Spleen (tissue), 11 donors: ENCODE data around the gene GID8. TPM values are rescaled to one million over a fixed set of nuclear protein-coding genes. Genes with fewer than 3 reads are reported as not detected.

Experiments
- DNase-seq: peaks from one replicate; pipeline ENCODE4 v3.0.0-alpha.2; 2020
- H3K27ac ChIP-seq, 8 donors: fragments of 200-600 bp; sonication (generic) in 7 of 8; 1 replicate in 4 of 8; 2 replicates in 4 of 8; pipeline versions ENCODE4 v1.5.0 to v1.8.0; 2016 to 2021; ENCODE audit warnings: inconsistent platforms in 4 of 8, mild to moderate bottlenecking in 4 of 8, moderate library complexity in 1 of 8
- H3K27me3 ChIP-seq, 7 donors: fragments of 200-600 bp; sonication (generic) in 6 of 7; replicated peaks in 1 of 7; 1 replicate in 4 of 7; 2 replicates in 3 of 7; pipeline versions ENCODE4 v1.5.0 to v1.8.0; 2016 to 2021; ENCODE audit warnings: inconsistent platforms in 3 of 7, mild to moderate bottlenecking in 1 of 7
- H3K36me3 ChIP-seq, 6 donors: fragments of 200-600 bp; sonication (generic) in 5 of 6; 1 replicate in 4 of 6; 2 replicates in 2 of 6; pipeline versions ENCODE4 v1.5.0 to v1.8.0; 2016 to 2021; ENCODE audit warnings: inconsistent platforms in 2 of 6
- H3K4me1 ChIP-seq, 6 donors: fragments of 200-600 bp; sonication (generic) in 5 of 6; 1 replicate in 3 of 6; 2 replicates in 3 of 6; pipeline versions ENCODE4 v1.5.0 to v1.8.0; 2016 to 2021; ENCODE audit warnings: inconsistent platforms in 3 of 6
- H3K4me3 ChIP-seq, 8 donors: fragments of 200-600 bp; sonication (generic) in 7 of 8; 1 replicate in 4 of 8; 2 replicates in 4 of 8; pipeline versions ENCODE4 v1.5.0 to v1.8.0; 2016 to 2021; ENCODE audit warnings: inconsistent platforms in 4 of 8, mild to moderate bottlenecking in 4 of 8, moderate library complexity in 2 of 8
- H3K9me3 ChIP-seq, 8 donors: fragments of 200-600 bp; sonication (generic) in 7 of 8; 1 replicate in 4 of 8; 2 replicates in 4 of 8; pipeline versions ENCODE4 v1.5.0 to v1.8.0; 2016 to 2021; ENCODE audit warnings: inconsistent platforms in 4 of 8
- POLR2A ChIP-seq, 3 donors: fragments of 450-650 bp; IDR thresholded peaks; one replicate each; pipeline ENCODE4 v1.5.1; 2017; ENCODE audit warnings: antibody characterized with exemption in 3 of 3, mild to moderate bottlenecking in 1 of 3
- POLR2AphosphoS5 ChIP-seq, 3 donors: sonication (generic); formaldehyde crosslinking; IDR thresholded peaks; one replicate each; pipeline ENCODE4 v1.5.1; 2017; ENCODE audit warnings: antibody characterized with exemption in 3 of 3
- WGBS, 5 donors: extraction: QIAGEN DNeasy Blood & Tissue Kit in 3 of 5; methylation state at CpG; one replicate each; pipeline versions ENCODE4 v1.1.5 to v1.1.7; 2013 to 2018; 5-methylcytosine and 5-hydroxymethylcytosine counted together
- intact Hi-C: fragments of 100-400 bp; cut with DNase I; formaldehyde crosslinking; loops from one replicate; pipeline ENCODE4 v1.15.0; 2023; ENCODE audit warnings: low total_unique reads
- polyA plus RNA-seq, 3 donors: library from polyadenylated mRNA; stranded (reverse); fragments of 200-250 nt; gene quantifications; one replicate each; pipeline ENCODE4 v1.2.1, GENCODE V29; 2013
- total RNA-seq, 7 donors: library from RNA; depleted of rRNA in 3 of 7; stranded (reverse); fragments of >200 nt in 3 of 7; fragmentation: NEBNext Ultra II Directional in 4 of 7; extraction: Animal tissue kit (Norgen Biotek cat#: 25700) in 4 of 7; gene quantifications; one replicate each; pipeline versions ENCODE4 v1.1.0 to v1.2.1, GENCODE V29; 2016 to 2021
- TF ChIP-seq, protein P1 (sequence below), 11 experiments: fragments of 200-600 bp in 7 of 11; fragments of 450-650 bp in 4 of 11; sonication (generic) in 4 of 11; IDR thresholded peaks in 8 of 11; conservative IDR thresholded peaks in 3 of 11; 1 replicate in 7 of 11; 2 replicates in 4 of 11; pipeline versions ENCODE4 v1.4.0 to v1.8.0; 2016 to 2021; ENCODE audit warnings: antibody characterized with exemption in 11 of 11, inconsistent platforms in 4 of 11, mild to moderate bottlenecking in 1 of 11
- donor health status: healthy with polysubstance abuse.
- donor health status: DM: no; HTN: no; CAD: no; lungs with moderate emphysema.
- donor health status: DM: no; HTN: no; CAD: no.
- donor health status: Bipolar disorder and iron deficiency.
- donor health status: healthy.
- donor health status: DM: no; HTN: no; CAD: no.
- donor health status: DM: yes; HTN: yes; CAD: no.

GID8 gene
- total and polyA plus RNA-seq, 10 donors: 9.7 to 33.3 (median 28.1) TPM

DNA sequence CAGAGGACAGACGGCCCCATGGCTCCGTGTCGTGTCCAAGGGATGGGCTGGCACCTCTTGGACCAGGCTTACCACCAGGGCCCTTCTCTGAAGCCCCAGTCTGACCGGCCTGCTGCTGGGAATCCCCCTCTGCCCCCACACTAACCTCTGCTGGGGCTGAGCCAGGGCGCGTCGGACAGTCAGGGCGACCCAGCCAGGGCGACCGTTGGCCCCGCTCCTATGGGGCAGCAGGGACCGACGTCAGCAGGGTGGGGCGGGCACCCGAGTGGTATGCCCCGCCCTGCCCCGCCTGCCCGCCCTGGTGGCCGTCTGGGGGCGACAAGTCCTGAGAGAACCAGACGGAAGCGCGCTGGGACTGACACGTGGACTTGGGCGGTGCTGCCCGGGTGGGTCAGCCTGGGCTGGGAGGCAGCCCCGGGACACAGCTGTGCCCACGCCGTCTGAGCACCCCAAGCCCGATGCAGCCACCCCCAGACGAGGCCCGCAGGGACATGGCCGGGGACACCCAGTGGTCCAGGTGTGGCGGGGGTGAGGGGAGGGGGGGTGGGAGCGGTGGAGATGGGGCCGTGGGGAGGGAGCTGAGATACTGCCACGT lies 14.5 kb downstream of the GID8 start, which contains the start of gene SLC17A9:
Gene SLC17A9, plus strand, starts transcription at position 337 of the 595 bp plus-strand sequence. Its CDS starts 122 bp downstream, at position 459.
- peak; percentile 94 for DNase-seq
- WGBS, 5 donors: 3 to 7% (median 4%) methylated on average over 11 to 37 of the region's 37 CpGs
- H3K4me3 ChIP-seq: peak within 1 kb of the TSS; percentile 16 to 76 (median 42)
- no peaks in the 10 kb centered on the region for H3K9me3 ChIP-seq
- H3K27ac ChIP-seq: peak within 1 kb of the TSS; percentile 78 to 92 (median 88)
- peaks cover 0 to 51% (median 20%) of the 10 kb centered on the region in 6 donors for H3K36me3 ChIP-seq
- TF ChIP-seq POLR2AphosphoS5 (IDR thresholded peaks at IDR 0.05) (peak; percentile 68 to 82 (median 80)), POLR2A (IDR thresholded peaks at IDR 0.05) (no peak)
- TF ChIP-seq, protein P1, sequence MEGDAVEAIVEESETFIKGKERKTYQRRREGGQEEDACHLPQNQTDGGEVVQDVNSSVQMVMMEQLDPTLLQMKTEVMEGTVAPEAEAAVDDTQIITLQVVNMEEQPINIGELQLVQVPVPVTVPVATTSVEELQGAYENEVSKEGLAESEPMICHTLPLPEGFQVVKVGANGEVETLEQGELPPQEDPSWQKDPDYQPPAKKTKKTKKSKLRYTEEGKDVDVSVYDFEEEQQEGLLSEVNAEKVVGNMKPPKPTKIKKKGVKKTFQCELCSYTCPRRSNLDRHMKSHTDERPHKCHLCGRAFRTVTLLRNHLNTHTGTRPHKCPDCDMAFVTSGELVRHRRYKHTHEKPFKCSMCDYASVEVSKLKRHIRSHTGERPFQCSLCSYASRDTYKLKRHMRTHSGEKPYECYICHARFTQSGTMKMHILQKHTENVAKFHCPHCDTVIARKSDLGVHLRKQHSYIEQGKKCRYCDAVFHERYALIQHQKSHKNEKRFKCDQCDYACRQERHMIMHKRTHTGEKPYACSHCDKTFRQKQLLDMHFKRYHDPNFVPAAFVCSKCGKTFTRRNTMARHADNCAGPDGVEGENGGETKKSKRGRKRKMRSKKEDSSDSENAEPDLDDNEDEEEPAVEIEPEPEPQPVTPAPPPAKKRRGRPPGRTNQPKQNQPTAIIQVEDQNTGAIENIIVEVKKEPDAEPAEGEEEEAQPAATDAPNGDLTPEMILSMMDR (IDR thresholded peaks at IDR 0.05 in 8 of 11, conservative IDR thresholded peaks at IDR 0.05 in 3 of 11): peak in 6 of 11 experiments; percentile 27 to 52 (median 44)
- H3K4me1 ChIP-seq: peaks cover 22 to 59% (median 39%) of the 10 kb centered on the region in 6 donors
- no peaks in the 10 kb centered on the region for H3K27me3 ChIP-seq
- intact Hi-C loops: no loop called here

DNA sequence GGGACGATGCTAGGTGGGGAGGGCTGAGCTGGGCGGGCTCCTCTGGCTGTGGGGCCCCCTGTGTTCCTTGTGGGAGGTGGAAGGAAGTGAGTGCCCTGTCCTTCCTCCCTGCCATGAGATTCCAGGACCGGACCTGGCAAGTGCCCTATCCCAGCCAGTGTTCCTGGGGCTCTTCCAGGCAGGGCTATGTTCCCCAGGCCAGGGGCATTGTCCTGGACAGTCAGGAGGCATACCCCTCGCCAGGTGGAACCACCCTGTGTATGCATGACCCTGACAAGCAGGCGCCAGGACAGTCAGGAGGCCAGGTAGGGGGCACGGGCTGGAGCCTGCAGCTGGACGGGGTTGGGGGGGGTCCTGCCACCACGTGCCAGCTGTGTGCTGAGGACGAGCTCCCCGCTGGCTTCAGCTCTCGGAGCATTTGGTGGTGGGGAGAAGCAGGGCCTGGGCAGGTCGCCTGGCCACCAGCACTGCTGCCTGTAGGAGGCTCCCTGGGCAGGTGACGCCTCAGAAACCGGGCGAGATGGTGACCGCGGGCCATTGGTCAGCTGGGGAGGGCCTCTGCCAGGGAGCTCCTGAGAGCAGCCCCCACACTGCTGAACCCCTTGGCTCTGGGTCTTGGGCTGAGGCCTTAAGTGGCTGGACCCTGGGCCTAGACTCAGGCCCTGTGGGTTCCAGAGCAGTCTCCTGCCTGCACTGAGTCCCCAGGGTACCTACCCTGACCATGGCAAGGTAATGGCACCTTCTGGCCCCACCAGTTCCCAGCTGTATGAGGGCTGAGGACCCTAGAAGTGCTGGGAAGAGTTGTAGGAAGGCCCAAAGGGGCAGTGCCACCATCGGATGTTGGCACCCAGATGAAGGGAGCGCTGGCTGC lies 15.3 kb downstream of the GID8 start:
- peak; percentile 82 for DNase-seq
- H3K4me3 ChIP-seq: peak overlapping the region; percentile 16 to 76 (median 42)

DNA sequence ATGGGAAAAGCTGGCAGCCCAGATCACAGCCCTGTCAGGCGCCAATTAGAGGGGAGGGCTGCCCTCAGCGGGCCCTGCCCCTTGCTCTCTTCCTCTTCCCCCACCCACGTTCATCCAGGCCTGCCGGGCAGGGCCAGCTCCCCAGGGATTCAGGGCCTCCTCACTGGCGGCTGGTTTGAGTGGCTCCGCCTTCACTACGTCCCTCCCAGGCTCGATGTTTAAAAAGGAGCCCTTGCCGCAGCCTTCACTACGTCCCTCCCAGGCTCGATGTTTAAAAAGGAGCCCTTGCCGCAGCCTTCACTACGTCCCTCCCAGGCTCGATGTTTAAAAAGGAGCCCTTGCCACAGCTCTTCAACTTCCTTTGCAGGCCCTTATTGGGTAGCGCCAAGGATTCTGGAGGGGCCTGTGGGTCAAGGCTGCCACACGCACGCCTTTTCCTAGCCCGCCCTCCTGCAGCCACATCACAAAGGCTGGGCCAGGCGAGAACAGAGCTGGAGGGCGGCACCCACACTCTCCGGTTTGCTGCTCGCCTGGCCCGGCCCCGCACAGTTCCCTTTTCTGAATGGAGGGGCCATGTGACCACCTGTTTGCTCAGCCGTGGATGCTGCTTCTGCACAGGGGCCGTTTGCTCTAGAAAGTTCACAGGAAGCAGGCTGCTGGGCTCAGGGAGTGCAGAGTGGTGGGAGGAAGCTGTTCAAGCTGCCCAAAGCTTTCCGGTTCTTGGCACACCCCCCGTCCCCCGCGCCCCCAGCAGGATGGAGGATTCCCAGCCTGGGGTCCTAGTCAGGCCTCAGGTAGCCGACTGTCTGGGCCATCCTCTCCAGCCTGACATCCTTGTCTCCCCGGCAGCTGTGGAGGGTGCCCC lies 16.1 kb downstream of the GID8 start:
- intact Hi-C loops: no loop called here
- no peaks in the 10 kb centered on the region for H3K9me3 ChIP-seq
- TF ChIP-seq POLR2AphosphoS5 (IDR thresholded peaks at IDR 0.05) (peak; percentile 63 to 82 (median 81)), POLR2A (IDR thresholded peaks at IDR 0.05) (no peak)
- peak overlapping the region; percentile 78 to 92 (median 88) for H3K27ac ChIP-seq
- WGBS, 5 donors: 1 to 2% (median 2%) methylated on average over 16 to 32 of the region's 32 CpGs
- H3K4me1 ChIP-seq: peaks cover 22 to 65% (median 43%) of the 10 kb centered on the region in 6 donors
- H3K4me3 ChIP-seq: peak overlapping the region in 7 of 8 donors; percentile 25 to 76 (median 47)
- peak; percentile 96 for DNase-seq
- no peaks in the 10 kb centered on the region for H3K27me3 ChIP-seq
- peaks cover 0 to 51% (median 17%) of the 10 kb centered on the region in 6 donors for H3K36me3 ChIP-seq

More for the DNA sequence above, 15.3 kb downstream of the GID8 start:
- intact Hi-C loops: no loop called here
- Histone ChIP-seq H3K27me3 (no peaks in the 10 kb centered on the region), H3K27ac (peak overlapping the region; percentile 78 to 92 (median 88)), H3K4me1 (peaks cover 22 to 59% (median 39%) of the 10 kb centered on the region in 6 donors), H3K9me3 (no peaks in the 10 kb centered on the region), H3K36me3 (peaks cover 0 to 51% (median 20%) of the 10 kb centered on the region in 6 donors)
- TF ChIP-seq, protein P1 (IDR thresholded peaks at IDR 0.05 in 8 of 11, conservative IDR thresholded peaks at IDR 0.05 in 3 of 11): peak in 1 of 11 experiments; percentile 6
- no peak for TF ChIP-seq POLR2AphosphoS5 (IDR thresholded peaks at IDR 0.05)
- WGBS, 5 donors: 22 to 48% (median 30%) methylated on average over 14 to 19 of the region's 19 CpGs
